A673 (cell line): ENCODE data around the gene TFAP2C.

ENCODE experiments used
- CTCF ChIP-seq: fragments of 300-800, 200-600 bp; sonication (generic); conservative IDR thresholded peaks from 2 replicates; pipeline ENCODE4 v1.5.1; 2017; ENCODE audit warnings: low read depth, mild to moderate bottlenecking, antibody characterized with exemption, low read length, moderate library complexity, mixed read lengths
- EZH2 ChIP-seq: fragments of 200-600 bp; sonication (generic); IDR thresholded peaks from 2 replicates; pipeline ENCODE4 v1.6.1; 2017; ENCODE audit warnings: borderline replicate concordance, low read depth, mild to moderate bottlenecking, mixed read lengths, antibody characterized with exemption, low read length; ENCODE audit not compliant: poor library complexity, severe bottlenecking

GRCh38 chr20:56605261-56605996 lies 23.7 kb upstream of the TFAP2C start:
- TF ChIP-seq CTCF: no peak
- TF ChIP-seq EZH2: no peak
